Activated CD8-positive, alpha-beta memory T cell treated with anti-CD3 and anti-CD28 coated beads for 36 hours (primary cell): ENCODE data around the gene SELENOW. TPM values are rescaled to one million over a fixed set of nuclear protein-coding genes. Genes with fewer than 3 reads are reported as not detected.

Experiments
- CTCF ChIA-PET: fragments of 350-600 bp; sonication (Branson Sonifier 250); formaldehyde crosslinking; loops from one replicate; lab custom pipeline; 2021; ENCODE audit warnings: antibody characterized with exemption; lab: Charles Lee
- POLR2A ChIA-PET: fragments of 350-600 bp; sonication (Branson Sonifier 250); formaldehyde crosslinking; loops from one replicate; lab custom pipeline; 2021; ENCODE audit warnings: antibody characterized with exemption; lab: Charles Lee
- total RNA-seq, 2 experiments: library from RNA; stranded (reverse); gene quantifications; one replicate each; pipeline ENCODE4 v1.2.3, GENCODE V29; 2021

Gene SELENOW
- total RNA-seq, result 100 to 1,000 TPM in 1 of 2 experiments, 10 to 100 TPM in 1; 98.8 to 101 TPM

DNA sequence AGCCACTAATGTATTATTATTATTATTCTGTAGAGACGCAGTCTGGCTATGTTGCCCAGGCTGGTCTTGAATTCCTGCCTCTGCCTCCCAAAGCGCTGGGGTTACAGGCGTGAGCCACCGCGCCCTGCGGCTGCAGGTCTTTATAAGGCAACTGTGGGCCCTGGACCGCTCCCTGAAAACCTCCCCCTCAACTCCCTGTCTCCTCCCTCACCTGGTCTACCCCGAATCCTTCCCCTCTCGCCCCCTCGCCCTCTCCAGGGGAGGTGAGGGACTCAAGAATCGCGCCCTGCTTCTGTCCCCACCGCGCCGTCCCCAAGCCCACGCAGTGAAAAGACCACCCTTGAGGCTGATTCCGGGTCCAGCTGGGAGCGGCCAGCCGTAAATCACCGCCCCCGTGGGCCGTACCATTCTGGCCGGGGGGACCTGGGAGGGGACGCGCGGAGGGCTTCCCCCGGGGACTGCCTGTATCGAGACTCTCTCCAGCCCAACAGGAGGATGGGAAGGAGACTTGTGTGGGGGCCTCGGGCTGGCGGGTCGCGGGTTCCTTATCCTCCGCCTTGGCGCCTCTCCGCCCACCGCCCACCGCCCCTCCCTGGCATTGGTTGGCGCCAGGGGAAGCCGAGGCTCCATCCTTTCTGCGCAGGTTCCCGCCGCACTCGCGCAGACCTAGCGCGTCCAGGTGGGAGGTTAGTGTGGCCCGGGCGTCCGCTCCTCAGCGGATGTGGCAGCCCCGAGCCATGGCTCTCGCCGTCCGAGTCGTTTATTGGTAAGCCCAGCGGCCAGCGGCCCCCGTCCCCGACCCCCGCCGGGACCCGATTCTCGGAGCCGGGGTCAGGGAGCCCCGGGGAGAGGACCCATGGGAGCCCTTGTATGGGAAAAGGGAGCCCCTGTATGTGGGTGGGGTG is at the start of gene SELENOW:
Gene SELENOW (plus strand): TSS at position 655 of the 905 bp plus-strand sequence. CDS start 83 bp downstream, at position 738.
- ChIA-PET CTCF (no interaction called here), POLR2A (interaction anchor here (0.5 kb wide), 2 partner anchors 16 to 35 kb away, joined by 3 read pairs; no protein-coding TSS in a partner anchor)

- ChIA-PET POLR2A (no interaction called here), CTCF (interaction anchor here (1.0 kb wide), 1 partner anchor 16 kb away, joined by 4 read pairs; the partner anchor contains the start of gene EHD2)
Observed at GRCh38 chr19:47729468-47729798, 49.1 kb upstream of the SELENOW start.

DNA sequence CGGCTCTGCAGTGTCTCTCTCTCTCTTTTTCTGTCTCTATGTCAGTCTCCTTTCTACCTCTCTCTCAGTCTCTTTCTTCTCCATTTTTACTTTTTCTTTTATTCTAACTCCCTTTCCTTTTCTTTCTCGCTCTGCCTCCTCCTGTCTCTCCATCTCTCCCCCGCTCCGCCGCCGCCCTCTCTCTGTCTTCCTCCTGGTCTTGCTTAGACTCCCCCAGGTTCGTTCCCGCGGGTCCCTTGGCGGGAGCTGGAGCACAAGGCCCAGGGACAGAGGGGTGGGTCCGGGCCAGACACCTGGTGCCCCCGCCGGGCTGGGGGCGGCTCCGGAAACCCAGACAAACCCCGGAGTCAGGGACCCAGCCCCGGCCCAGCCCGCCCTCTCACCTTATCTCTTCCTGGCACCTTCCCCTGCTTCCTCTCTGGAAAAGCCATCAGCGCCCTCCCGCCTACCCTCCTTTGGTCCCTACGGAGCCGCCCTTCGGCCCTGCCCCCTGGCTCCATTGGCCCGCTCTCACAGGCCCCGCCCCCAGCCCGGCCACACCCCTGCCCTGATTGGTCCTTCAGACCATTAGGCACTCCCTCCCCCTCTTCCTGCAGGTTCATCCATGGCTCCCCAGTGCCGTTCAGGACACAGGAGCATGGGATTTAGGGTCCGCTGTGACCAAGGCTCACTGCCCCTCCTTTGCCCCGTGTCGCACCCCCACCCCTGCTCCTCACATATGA is 48.5 kb upstream of the SELENOW start:
- ChIA-PET CTCF (interaction anchor here (1.0 kb wide), 1 partner anchor 17 kb away, joined by 4 read pairs; the partner anchor contains the start of gene EHD2), POLR2A (no interaction called here)

DNA sequence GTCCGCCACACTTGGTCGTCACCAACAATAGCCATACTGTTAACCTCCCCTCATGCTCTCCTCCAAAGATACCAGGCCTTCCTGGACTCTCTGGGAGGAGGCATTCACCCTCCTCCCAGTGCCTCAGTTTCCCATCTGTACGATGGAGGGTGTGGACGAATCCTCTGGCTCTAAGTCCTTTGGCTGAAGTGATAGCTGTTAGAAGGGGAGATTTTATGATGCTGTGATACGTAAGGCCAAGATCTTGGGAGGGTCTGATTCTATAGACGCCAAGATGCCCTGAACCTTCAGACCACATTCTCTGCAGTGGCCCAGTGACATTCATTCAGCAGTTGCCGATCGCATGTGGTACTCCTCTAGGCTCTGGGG is 48.0 kb upstream of the SELENOW start:
- POLR2A ChIA-PET, result no interaction called here
- CTCF ChIA-PET, result no interaction called here

- CTCF ChIA-PET, result interaction anchor here (1.7 kb wide), 1 partner anchor 18 kb away, joined by 5 read pairs; the partner anchor contains the start of gene EHD2
- POLR2A ChIA-PET, result interaction anchor here (0.7 kb wide), 1 partner anchor 118 kb away, joined by 4 read pairs; no protein-coding TSS in a partner anchor
Observed at GRCh38 chr19:47730910-47731309, 47.6 kb upstream of the SELENOW start.

DNA sequence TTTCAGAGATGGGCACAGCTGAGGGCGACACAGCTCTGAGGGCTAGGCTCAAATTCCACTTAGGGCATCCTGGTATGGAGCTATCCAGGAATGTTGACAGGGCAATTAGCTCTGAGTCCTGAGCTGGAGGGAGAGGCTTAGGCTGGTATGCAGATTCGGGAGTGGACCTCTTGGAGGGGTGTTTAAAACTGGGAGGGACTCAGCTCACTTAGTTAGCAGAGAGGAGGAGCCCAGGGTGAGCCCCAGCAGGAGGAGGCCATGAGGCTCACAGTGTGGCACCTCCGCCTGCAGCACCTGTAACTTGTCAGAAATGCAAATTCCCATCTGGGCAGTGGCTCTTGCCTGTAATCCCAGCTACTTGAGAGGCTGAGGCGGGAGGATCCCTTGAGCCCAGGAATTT is 43.4 kb upstream of the SELENOW start:
- CTCF ChIA-PET, result interaction anchor here (1.2 kb wide), 1 partner anchor 22 kb away, joined by 5 read pairs; the partner anchor contains the start of gene EHD2
- POLR2A ChIA-PET, result no interaction called here

GRCh38 chr19:47740866-47741519 is 37.5 kb upstream of the SELENOW start:
- ChIA-PET POLR2A (no interaction called here), CTCF (interaction anchor here (1.2 to 3.9 kb wide), 3 partner anchors 27 to 42 kb away, joined by 4 to 18 read pairs (median 4); partner anchors contain the start of gene EHD2)

GRCh38 chr19:47741544-47742140 is 36.9 kb upstream of the SELENOW start:
- POLR2A ChIA-PET, result no interaction called here
- CTCF ChIA-PET, result no interaction called here

- CTCF ChIA-PET, result interaction anchor here (0.6 to 4.5 kb wide), 5 partner anchors 19 to 448 kb away, joined by 4 to 27 read pairs (median 9); partner anchors contain the start of gene EHD2
- POLR2A ChIA-PET, result no interaction called here
Observed at GRCh38 chr19:47742634-47743033, 35.9 kb upstream of the SELENOW start.

- ChIA-PET CTCF (interaction anchor here (0.7 to 4.5 kb wide), 6 partner anchors 10 to 46 kb away, joined by 3 to 27 read pairs (median 4); partner anchors contain the start of gene EHD2), POLR2A (interaction anchor here (0.7 to 1.7 kb wide), 3 partner anchors 10 to 39 kb away, joined by 3 to 5 read pairs (median 4); no protein-coding TSS in a partner anchor)
Observed at GRCh38 chr19:47745010-47745901, 33.2 kb upstream of the SELENOW start, which contains the start of gene NOP53. Gene NOP53 (plus strand): TSS chr19:47745546. CDS start chr19:47745560, 14 bp downstream.

- ChIA-PET CTCF (interaction anchor here (1.0 to 4.5 kb wide), 4 partner anchors 9 to 47 kb away, joined by 3 to 27 read pairs (median 10); partner anchors contain the start of gene EHD2), POLR2A (interaction anchor here (0.6 to 1.7 kb wide), 4 partner anchors 10 to 40 kb away, joined by 3 to 5 read pairs (median 4); no protein-coding TSS in a partner anchor)
Observed at GRCh38 chr19:47746129-47746528, 32.4 kb upstream of the SELENOW start.

DNA sequence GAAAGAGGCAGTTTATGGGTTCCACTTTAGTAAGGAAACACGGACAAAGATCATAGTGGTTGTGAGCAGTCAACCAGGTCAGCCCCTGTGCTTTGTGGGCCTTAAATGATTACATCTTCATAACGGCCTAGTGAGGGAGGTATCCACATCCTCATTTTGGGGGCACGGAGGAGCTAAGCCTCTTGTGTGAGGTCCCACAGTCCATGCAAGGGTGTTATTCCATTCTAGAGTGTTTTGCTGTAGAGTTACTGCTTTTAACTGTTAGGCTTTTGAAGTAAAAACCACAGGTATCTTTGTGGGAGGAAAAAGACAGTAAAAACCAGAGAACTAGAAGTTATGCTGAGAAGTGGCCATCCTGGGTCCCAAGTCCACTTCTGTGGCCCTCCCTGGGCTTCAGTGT is 29.2 kb upstream of the SELENOW start:
- ChIA-PET CTCF (no interaction called here), POLR2A (no interaction called here)

GRCh38 chr19:47750752-47751151 is 27.8 kb upstream of the SELENOW start:
- POLR2A ChIA-PET, result no interaction called here
- CTCF ChIA-PET, result no interaction called here

DNA sequence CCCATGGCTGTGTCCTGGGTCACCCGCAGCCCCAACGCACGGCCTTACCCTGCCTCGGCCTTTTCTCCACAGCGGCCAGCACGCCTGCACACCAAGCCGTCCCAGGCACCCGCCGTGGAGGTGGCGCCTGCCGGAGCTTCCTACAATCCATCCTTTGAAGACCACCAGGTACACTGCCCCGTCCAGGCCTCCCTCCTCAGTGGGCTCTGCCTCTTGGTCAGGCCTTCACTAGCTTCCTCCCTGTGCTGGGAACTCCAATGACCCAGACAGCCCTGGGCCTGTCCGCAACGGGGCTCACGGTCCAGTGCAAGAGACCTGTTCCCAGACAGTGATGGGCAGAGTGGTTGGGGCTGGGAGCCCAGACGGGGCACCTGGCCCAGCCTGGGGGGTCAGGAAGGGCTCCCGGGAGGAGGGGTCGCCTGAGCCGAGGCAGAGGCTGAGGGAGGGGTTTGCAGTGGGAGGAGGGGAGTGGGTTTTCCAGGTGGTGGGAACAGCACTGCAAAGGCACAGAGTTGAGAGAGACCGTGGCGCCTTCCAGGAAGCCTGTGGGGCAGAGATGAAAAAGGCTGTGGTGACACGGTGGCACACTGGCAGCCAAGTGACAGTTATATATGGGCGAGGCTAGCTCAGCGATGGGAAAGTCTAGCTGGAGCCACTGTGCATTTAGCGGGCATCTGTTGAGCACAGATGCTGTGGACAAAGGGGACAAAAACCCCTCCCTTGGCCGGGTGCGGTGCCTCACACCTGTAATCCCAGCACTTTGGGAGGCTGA is 25.9 kb upstream of the SELENOW start:
- ChIA-PET POLR2A (no interaction called here), CTCF (interaction anchor here (0.8 to 1.4 kb wide), 5 partner anchors 13 to 54 kb away, joined by 3 to 4 read pairs (median 3); partner anchors contain the start of gene EHD2)

- ChIA-PET CTCF (interaction anchor here (1.5 kb wide), 1 partner anchor 11 kb away, joined by 3 read pairs; no protein-coding TSS in a partner anchor), POLR2A (no interaction called here)
Observed at GRCh38 chr19:47754206-47755064, 24.1 kb upstream of the SELENOW start.
